MM.1S (cell line): ENCODE results near the gene NLRP12.

Experiments
- DNase-seq: peaks from one replicate; pipeline ENCODE4 v3.0.0-alpha.2; 2015
- H2AFZ ChIP-seq: fragments of 300-600 bp; sonication (generic); 2 replicates; pipeline ENCODE4 v1.6.0; 2016; ENCODE audit warnings: antibody characterized with exemption, low read length
- H3F3A ChIP-seq: fragments of 300-600 bp; sonication (generic); 2 replicates; pipeline ENCODE4 v1.6.1; 2016; ENCODE audit warnings: mild to moderate bottlenecking, antibody characterized with exemption, low read length, moderate library complexity, mixed read lengths; ENCODE audit not compliant: insufficient read depth
- H3K27ac ChIP-seq: fragments of 300-600 bp; sonication (generic); 2 replicates; pipeline ENCODE4 v1.5.1; 2016; ENCODE audit warnings: mild to moderate bottlenecking, low read length
- H3K27me3 ChIP-seq: fragments of 300-600 bp; sonication (generic); replicated peaks from 2 replicates; pipeline ENCODE4 v1.6.0; 2016; ENCODE audit warnings: low read length; ENCODE audit not compliant: insufficient read depth
- H3K36me3 ChIP-seq: fragments of 300-600 bp; sonication (generic); replicated peaks from 2 replicates; pipeline ENCODE4 v1.6.1; 2016; ENCODE audit warnings: mild to moderate bottlenecking, low read length, mixed read lengths; ENCODE audit not compliant: insufficient read depth
- H3K4me1 ChIP-seq: fragments of 300-600 bp; sonication (generic); 2 replicates; pipeline ENCODE4 v1.6.1; 2016; ENCODE audit warnings: low read length, mixed read lengths
- H3K4me2 ChIP-seq: fragments of 300-600 bp; sonication (generic); 2 replicates; pipeline ENCODE4 v1.6.0; 2016; ENCODE audit warnings: low read depth, low read length
- H3K4me3 ChIP-seq: fragments of 300-600 bp; sonication (generic); 2 replicates; pipeline ENCODE4 v1.5.1; 2016; ENCODE audit warnings: low read length, mixed read lengths
- H3K79me2 ChIP-seq: fragments of 300-600 bp; sonication (generic); 2 replicates; pipeline ENCODE4 v1.6.1; 2016; ENCODE audit warnings: mixed run types, low read length, mixed read lengths
- H3K9ac ChIP-seq: fragments of 300-600 bp; sonication (generic); 2 replicates; pipeline ENCODE4 v1.6.1; 2016; ENCODE audit warnings: low read length, mixed read lengths
- H3K9me2 ChIP-seq: fragments of 300-600 bp; sonication (generic); replicated peaks from 2 replicates; pipeline ENCODE4 v1.6.1; 2016; ENCODE audit warnings: mild to moderate bottlenecking, low read length, mixed read lengths; ENCODE audit not compliant: insufficient read depth
- H3K9me3 ChIP-seq: fragments of 300-600 bp; sonication (generic); replicated peaks from 2 replicates; pipeline ENCODE4 v1.6.1; 2016; ENCODE audit warnings: mild to moderate bottlenecking, low read length, mixed read lengths; ENCODE audit not compliant: insufficient read depth
- H4K20me1 ChIP-seq: fragments of 300-600 bp; sonication (generic); 2 replicates; pipeline ENCODE4 v1.6.1; 2016; ENCODE audit warnings: mild to moderate bottlenecking, low read length, moderate library complexity, mixed read lengths; ENCODE audit not compliant: insufficient read depth
- EZH2 ChIP-seq: fragments of 300-600 bp; sonication (generic); optimal IDR thresholded peaks from 2 replicates; pipeline ENCODE3; 2017; ENCODE audit warnings: low read depth, mild to moderate bottlenecking, antibody characterized with exemption, low read length, mixed read lengths
- EZH2phosphoT487 ChIP-seq: fragments of 300-600 bp; sonication (generic); IDR thresholded peaks from 2 replicates; pipeline ENCODE4 v1.6.1; 2018; ENCODE audit warnings: antibody characterized with exemption, low read length
- TF ChIP-seq, protein P1 (sequence below): fragments of 300-600 bp; sonication (generic); IDR thresholded peaks from 2 replicates; pipeline ENCODE4 v1.5.1; 2016; ENCODE audit warnings: antibody characterized with exemption, low read length, mixed read lengths

The NLRP12 gene

DNA sequence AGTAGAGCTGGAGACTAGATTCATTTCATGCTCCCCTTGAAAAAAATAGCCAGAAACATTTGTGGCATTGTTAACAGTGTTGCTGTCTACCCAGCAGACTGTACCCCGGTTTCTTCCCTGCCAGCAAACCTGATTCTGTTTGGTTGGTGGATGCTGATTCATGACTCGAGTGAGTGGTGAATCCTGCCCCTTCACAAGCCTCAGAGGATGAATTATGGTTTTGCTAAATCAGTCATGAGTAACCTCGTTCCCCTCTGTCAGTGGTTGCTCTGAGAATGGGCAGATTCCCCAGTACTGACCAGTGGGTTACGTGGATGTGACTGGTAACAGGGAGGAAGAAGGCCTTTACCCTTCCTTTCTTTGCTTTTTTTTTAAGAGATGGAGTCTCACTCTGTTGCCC, 10.1 kb downstream of the NLRP12 start:
- no peak overlapping the region for H3K9ac ChIP-seq
- DNase-seq, result no peak
- no peaks in the 10 kb centered on the region for H4K20me1 ChIP-seq
- TF ChIP-seq EZH2 (no peak), EZH2phosphoT487 (no peak)
- TF ChIP-seq, protein P1, sequence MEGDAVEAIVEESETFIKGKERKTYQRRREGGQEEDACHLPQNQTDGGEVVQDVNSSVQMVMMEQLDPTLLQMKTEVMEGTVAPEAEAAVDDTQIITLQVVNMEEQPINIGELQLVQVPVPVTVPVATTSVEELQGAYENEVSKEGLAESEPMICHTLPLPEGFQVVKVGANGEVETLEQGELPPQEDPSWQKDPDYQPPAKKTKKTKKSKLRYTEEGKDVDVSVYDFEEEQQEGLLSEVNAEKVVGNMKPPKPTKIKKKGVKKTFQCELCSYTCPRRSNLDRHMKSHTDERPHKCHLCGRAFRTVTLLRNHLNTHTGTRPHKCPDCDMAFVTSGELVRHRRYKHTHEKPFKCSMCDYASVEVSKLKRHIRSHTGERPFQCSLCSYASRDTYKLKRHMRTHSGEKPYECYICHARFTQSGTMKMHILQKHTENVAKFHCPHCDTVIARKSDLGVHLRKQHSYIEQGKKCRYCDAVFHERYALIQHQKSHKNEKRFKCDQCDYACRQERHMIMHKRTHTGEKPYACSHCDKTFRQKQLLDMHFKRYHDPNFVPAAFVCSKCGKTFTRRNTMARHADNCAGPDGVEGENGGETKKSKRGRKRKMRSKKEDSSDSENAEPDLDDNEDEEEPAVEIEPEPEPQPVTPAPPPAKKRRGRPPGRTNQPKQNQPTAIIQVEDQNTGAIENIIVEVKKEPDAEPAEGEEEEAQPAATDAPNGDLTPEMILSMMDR, result no peak
- no peaks in the 10 kb centered on the region for H3K9me2 ChIP-seq
- H3K27ac ChIP-seq, result no peak overlapping the region
- no peaks in the 10 kb centered on the region for H3K36me3 ChIP-seq
- no peak overlapping the region for H2AFZ ChIP-seq
- H3K4me1 ChIP-seq, result no peaks in the 10 kb centered on the region
- no peaks in the 10 kb centered on the region for H3K27me3 ChIP-seq
- H3K79me2 ChIP-seq, result no peaks in the 10 kb centered on the region
- H3K4me2 ChIP-seq, result no peak overlapping the region
- H3F3A ChIP-seq, result no peaks in the 10 kb centered on the region
- H3K4me3 ChIP-seq, result no peak overlapping the region
- H3K9me3 ChIP-seq, result no peaks in the 10 kb centered on the region

DNA sequence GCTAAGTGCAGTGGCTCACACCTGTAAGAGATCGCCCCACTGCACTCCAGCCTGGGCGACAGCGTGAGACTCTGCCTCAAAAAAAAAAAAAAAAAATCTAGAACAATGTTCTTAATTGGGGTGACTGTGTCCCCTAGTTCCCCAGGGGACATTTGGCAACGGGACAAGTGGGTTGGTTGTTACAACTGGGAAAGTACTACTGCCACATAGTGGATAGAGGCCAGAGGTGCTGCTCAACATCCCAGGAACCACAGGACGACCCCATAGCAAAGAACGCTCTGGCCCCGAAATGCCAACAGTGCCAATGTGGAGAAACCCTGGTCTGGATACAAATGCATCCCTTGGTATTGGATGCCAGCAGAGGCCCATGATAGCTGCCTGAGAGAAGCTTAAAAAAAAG, 11.8 kb downstream of the NLRP12 start:
- H3K4me3 ChIP-seq, result no peak overlapping the region
- no peaks in the 10 kb centered on the region for H3K27me3 ChIP-seq
- no peak for TF ChIP-seq EZH2
- TF ChIP-seq EZH2phosphoT487, result no peak
- TF ChIP-seq, protein P1, result no peak
- no peaks in the 10 kb centered on the region for H3K9me2 ChIP-seq
- no peaks in the 10 kb centered on the region for H3K79me2 ChIP-seq
- no peak for DNase-seq
- H2AFZ ChIP-seq, result no peak overlapping the region
- H4K20me1 ChIP-seq, result no peaks in the 10 kb centered on the region
- no peaks in the 10 kb centered on the region for H3F3A ChIP-seq
- no peaks in the 10 kb centered on the region for H3K36me3 ChIP-seq
- H3K9ac ChIP-seq, result no peak overlapping the region
- H3K4me2 ChIP-seq, result no peak overlapping the region
- no peaks in the 10 kb centered on the region for H3K4me1 ChIP-seq
- H3K9me3 ChIP-seq, result no peaks in the 10 kb centered on the region
- no peak overlapping the region for H3K27ac ChIP-seq

DNA sequence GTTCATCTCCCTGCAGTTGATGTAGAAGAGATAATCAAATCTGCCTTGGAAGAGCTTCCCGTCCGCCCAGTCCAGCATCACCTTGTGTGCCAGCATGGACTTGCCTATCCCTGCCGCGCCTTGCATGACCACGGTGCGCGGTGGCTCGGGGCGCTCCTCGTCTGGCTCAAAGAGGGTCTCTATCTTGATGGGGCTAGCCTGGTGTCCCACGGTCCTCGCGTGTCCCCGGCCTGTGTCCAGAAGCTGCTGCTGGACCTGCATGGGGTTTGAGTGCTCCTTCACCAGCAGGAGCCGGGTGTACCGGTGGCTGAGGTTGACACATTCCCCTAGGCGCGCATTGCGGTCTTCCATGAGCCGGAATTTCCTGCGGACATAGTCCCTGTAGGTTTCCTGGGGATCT, 13.2 kb downstream of the NLRP12 start:
- H3K9me3 ChIP-seq, result no peaks in the 10 kb centered on the region
- no peak overlapping the region for H3K27ac ChIP-seq
- TF ChIP-seq, protein P1, result no peak
- TF ChIP-seq EZH2phosphoT487 (no peak), EZH2 (no peak)
- no peak for DNase-seq
- no peaks in the 10 kb centered on the region for H4K20me1 ChIP-seq
- no peaks in the 10 kb centered on the region for H3K79me2 ChIP-seq
- H3K36me3 ChIP-seq, result no peaks in the 10 kb centered on the region
- no peaks in the 10 kb centered on the region for H3K4me1 ChIP-seq
- no peaks in the 10 kb centered on the region for H3K9me2 ChIP-seq
- no peak overlapping the region for H3K4me3 ChIP-seq
- H3F3A ChIP-seq, result no peaks in the 10 kb centered on the region
- H3K27me3 ChIP-seq, result no peaks in the 10 kb centered on the region
- H3K9ac ChIP-seq, result no peak overlapping the region
- no peak overlapping the region for H3K4me2 ChIP-seq
- H2AFZ ChIP-seq, result no peak overlapping the region

DNA sequence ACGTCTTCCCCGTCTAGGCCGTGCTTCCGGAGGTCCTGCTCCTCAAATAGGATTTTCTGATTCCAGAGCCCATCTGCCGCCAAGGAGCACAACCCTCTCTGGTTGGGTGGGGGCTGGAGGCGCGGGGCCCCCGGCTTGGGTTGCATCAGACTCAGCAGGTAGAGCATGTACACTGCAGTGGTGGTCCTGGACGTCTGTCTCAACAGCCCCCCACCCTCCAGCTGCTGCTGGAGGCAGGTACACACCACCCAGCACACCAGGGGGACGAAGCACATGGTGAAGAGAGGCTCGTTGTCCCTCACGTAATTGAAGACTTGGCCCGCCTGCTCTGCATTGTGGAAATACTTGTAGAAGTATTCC, 13.9 kb downstream of the NLRP12 start:
- no peak overlapping the region for H3K4me2 ChIP-seq
- TF ChIP-seq EZH2phosphoT487 (no peak), EZH2 (no peak)
- TF ChIP-seq, protein P1, result no peak
- H3F3A ChIP-seq, result no peaks in the 10 kb centered on the region
- no peaks in the 10 kb centered on the region for H3K9me2 ChIP-seq
- no peaks in the 10 kb centered on the region for H3K36me3 ChIP-seq
- H3K9me3 ChIP-seq, result no peaks in the 10 kb centered on the region
- H4K20me1 ChIP-seq, result no peaks in the 10 kb centered on the region
- H3K79me2 ChIP-seq, result no peaks in the 10 kb centered on the region
- DNase-seq, result no peak
- H3K4me1 ChIP-seq, result no peaks in the 10 kb centered on the region
- H2AFZ ChIP-seq, result no peak overlapping the region
- H3K27ac ChIP-seq, result no peak overlapping the region
- no peak overlapping the region for H3K9ac ChIP-seq
- H3K27me3 ChIP-seq, result no peaks in the 10 kb centered on the region
- H3K4me3 ChIP-seq, result no peak overlapping the region
